Hepatocyte (in vitro differentiated cells): ENCODE measurements around the gene PADI3. TPM values are rescaled to one million over a fixed set of nuclear protein-coding genes. Genes with fewer than 3 reads are reported as not detected.

Source experiments
- DNase-seq: peaks from one replicate; pipeline ENCODE4 v3.0.0-alpha.2; 2016; ENCODE audit warnings: low spot score
- H2AFZ ChIP-seq: fragments of 200-600 bp; sonication (generic); 2 replicates; pipeline ENCODE4 v1.6.0; 2016; ENCODE audit warnings: antibody characterized with exemption, mild to moderate bottlenecking
- H3K27ac ChIP-seq: fragments of 200-600 bp; sonication (generic); 2 replicates; pipeline ENCODE4 v1.5.1; 2016; ENCODE audit warnings: mild to moderate bottlenecking
- H3K27me3 ChIP-seq: fragments of 200-600 bp; sonication (generic); 2 replicates; pipeline ENCODE4 v1.6.1; 2016
- H3K36me3 ChIP-seq: fragments of 200-600 bp; sonication (generic); replicated peaks from 2 replicates; pipeline ENCODE4 v1.5.1; 2016; ENCODE audit warnings: low read depth; ENCODE audit not compliant: insufficient read depth
- H3K4me1 ChIP-seq: fragments of 200-600 bp; sonication (generic); 2 replicates; pipeline ENCODE4 v1.5.1; 2016; ENCODE audit warnings: mild to moderate bottlenecking, moderate library complexity; ENCODE audit not compliant: insufficient read depth
- H3K4me2 ChIP-seq: fragments of 200-600 bp; sonication (generic); 2 replicates; pipeline ENCODE4 v1.6.0; 2016
- H3K4me3 ChIP-seq: fragments of 200-600 bp; sonication (generic); 2 replicates; pipeline ENCODE4 v1.5.1; 2016; ENCODE audit warnings: mild to moderate bottlenecking
- H3K79me2 ChIP-seq: fragments of 200-600 bp; sonication (generic); 2 replicates; pipeline ENCODE4 v1.6.0; 2017; ENCODE audit warnings: mild to moderate bottlenecking
- H3K9me2 ChIP-seq: fragments of 200-600 bp; sonication (generic); replicated peaks from 2 replicates; pipeline ENCODE4 v1.6.0; 2017; ENCODE audit warnings: mild to moderate bottlenecking; ENCODE audit not compliant: insufficient read depth
- H3K9me3 ChIP-seq: fragments of 200-600 bp; sonication (generic); 2 replicates; pipeline ENCODE4 v1.5.1; 2016; ENCODE audit warnings: low read depth, mild to moderate bottlenecking
- H4K20me1 ChIP-seq: fragments of 200-600 bp; sonication (generic); 2 replicates; pipeline ENCODE4 v1.6.0; 2016; ENCODE audit warnings: mild to moderate bottlenecking; ENCODE audit not compliant: insufficient read depth, poor library complexity, severe bottlenecking
- CTCF ChIP-seq: fragments of 200-600 bp; sonication (generic); IDR thresholded peaks from 2 replicates; pipeline ENCODE4 v1.5.1; 2016; ENCODE audit warnings: antibody characterized with exemption, mild to moderate bottlenecking; ENCODE audit not compliant: poor library complexity
- EZH2 ChIP-seq: fragments of 200-600 bp; sonication (generic); IDR thresholded peaks from 2 replicates; pipeline ENCODE4 v1.6.1; 2016; ENCODE audit warnings: antibody characterized with exemption, mild to moderate bottlenecking, borderline replicate concordance
- EZH2phosphoT487 ChIP-seq: fragments of 200-600 bp; sonication (generic); IDR thresholded peaks from one replicate; pipeline ENCODE4 v1.6.1; 2018; ENCODE audit warnings: antibody characterized with exemption, mild to moderate bottlenecking, low read depth, moderate library complexity; ENCODE audit not compliant: unreplicated experiment, severe bottlenecking
- WGBS: methylation state at CpG from one replicate; pipeline ENCODE4 v1.1.6; 2016; ENCODE audit warnings: low lambda C conversion rate; ENCODE audit errors: missing lambda C conversion rate; 5-methylcytosine and 5-hydroxymethylcytosine counted together
- polyA plus RNA-seq: library from polyadenylated mRNA; unstranded; fragments of >200 nt; fragmentation: Nextera tagmentation; extraction: Ambion mirVana; gene quantifications from 2 replicates; pipeline ENCODE4 v1.2.1, GENCODE V29; 2016
- total RNA-seq: library from RNA; depleted of rRNA; stranded (reverse); fragments of >200 nt; gene quantifications from 2 replicates; pipeline ENCODE4 v1.2.3, GENCODE V29; 2014

Gene PADI3
- total and polyA plus RNA-seq, 2 experiments from 2014 or later = not detected

- no peaks in the 10 kb centered on the region for H3K36me3 ChIP-seq
These were observed 28.6 kb upstream of the PADI3 start for GRCh38 chr1:17220287-17220686.

DNA sequence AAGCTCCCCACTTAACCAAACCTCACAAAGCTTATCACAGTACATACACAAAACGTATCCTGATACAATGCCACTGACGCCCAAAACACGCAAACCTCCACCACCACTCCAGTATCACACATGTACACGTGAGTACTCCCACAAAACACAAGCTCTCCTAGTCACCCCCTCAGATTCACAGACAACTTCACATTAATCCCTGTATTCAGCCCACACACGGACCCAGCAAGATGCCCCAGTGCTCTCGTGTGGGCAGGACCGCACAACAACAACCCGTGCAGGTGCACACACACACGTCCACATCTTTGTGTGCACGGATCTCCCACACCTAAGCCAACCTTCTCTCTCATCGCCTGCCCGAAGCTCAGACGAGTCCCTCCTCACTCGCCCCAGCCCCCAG lies 26.3 kb upstream of the PADI3 start:
- no peaks in the 10 kb centered on the region for H3K36me3 ChIP-seq
- H3K9me3 ChIP-seq = no peaks in the 10 kb centered on the region
- H3K79me2 ChIP-seq = no peaks in the 10 kb centered on the region
- no peak overlapping the region for H3K4me3 ChIP-seq
- WGBS = 91% methylated on average over 14 of the region's 14 CpGs
- H3K4me2 ChIP-seq = no peak overlapping the region
- H4K20me1 ChIP-seq = no peaks in the 10 kb centered on the region
- no peaks in the 10 kb centered on the region for H3K4me1 ChIP-seq
- H3K27ac ChIP-seq = no peak overlapping the region
- no peak for DNase-seq
- TF ChIP-seq EZH2 (no peak), CTCF (no peak), EZH2phosphoT487 (no peak)
- no peaks in the 10 kb centered on the region for H3K27me3 ChIP-seq
- no peak overlapping the region for H2AFZ ChIP-seq
- H3K9me2 ChIP-seq = no peaks in the 10 kb centered on the region

More at GRCh38 chr1:17220287-17220686, 28.6 kb upstream of the PADI3 start:
- H3K9me2 ChIP-seq = no peaks in the 10 kb centered on the region
- TF ChIP-seq EZH2phosphoT487 = no peak
- TF ChIP-seq CTCF = no peak
- no peak for TF ChIP-seq EZH2
- no peaks in the 10 kb centered on the region for H3K4me1 ChIP-seq
- 87% methylated on average over 3 of the region's 3 CpGs for WGBS
- H3K9me3 ChIP-seq = no peaks in the 10 kb centered on the region
- no peaks in the 10 kb centered on the region for H3K79me2 ChIP-seq
- no peak overlapping the region for H3K27ac ChIP-seq
- H3K4me3 ChIP-seq = no peak overlapping the region
- H4K20me1 ChIP-seq = no peaks in the 10 kb centered on the region
- H2AFZ ChIP-seq = no peak overlapping the region
- H3K27me3 ChIP-seq = no peaks in the 10 kb centered on the region
- no peak for DNase-seq
- no peak overlapping the region for H3K4me2 ChIP-seq

- DNase-seq = no peak
- Histone ChIP-seq H2AFZ (no peak overlapping the region), H4K20me1 (no peaks in the 10 kb centered on the region), H3K9me3 (no peaks in the 10 kb centered on the region), H3K4me3 (no peak overlapping the region), H3K27me3 (no peaks in the 10 kb centered on the region), H3K9me2 (no peaks in the 10 kb centered on the region), H3K36me3 (no peaks in the 10 kb centered on the region), H3K27ac (no peak overlapping the region), H3K79me2 (no peaks in the 10 kb centered on the region), H3K4me2 (no peak overlapping the region), H3K4me1 (peaks cover 4% of the 10 kb centered on the region)
- WGBS = 99% methylated on average over 4 of the region's 4 CpGs
- no peak for TF ChIP-seq EZH2
- no peak for TF ChIP-seq EZH2phosphoT487
- TF ChIP-seq CTCF = no peak
These were observed 24.5 kb upstream of the PADI3 start for GRCh38 chr1:17224434-17224833.

DNA sequence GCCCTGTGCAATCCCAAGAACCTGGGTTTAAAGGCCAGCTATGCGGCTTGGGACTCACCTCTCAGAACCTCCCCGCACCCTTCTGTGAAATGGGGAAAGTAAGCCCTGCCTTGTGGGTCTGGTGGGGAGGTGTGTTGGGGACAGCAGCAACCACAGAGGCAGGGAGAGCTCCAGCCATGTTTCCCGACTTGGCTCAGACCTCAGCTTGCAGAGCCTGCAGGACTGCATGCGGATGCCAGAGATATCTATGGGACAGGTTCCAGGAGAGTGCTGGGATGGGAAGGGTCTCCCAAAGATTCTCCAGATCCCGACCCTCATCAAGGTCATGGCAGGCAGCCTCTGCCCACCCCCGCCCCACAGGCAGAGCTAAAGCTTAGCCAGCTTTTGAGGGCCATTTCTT lies 23.8 kb upstream of the PADI3 start:
- TF ChIP-seq EZH2 (no peak), CTCF (no peak), EZH2phosphoT487 (no peak)
- no peaks in the 10 kb centered on the region for H3K9me2 ChIP-seq
- H3K4me3 ChIP-seq = no peak overlapping the region
- H3K9me3 ChIP-seq = no peaks in the 10 kb centered on the region
- H3K4me1 ChIP-seq = peaks cover 4% of the 10 kb centered on the region
- no peaks in the 10 kb centered on the region for H3K79me2 ChIP-seq
- no peaks in the 10 kb centered on the region for H3K36me3 ChIP-seq
- no peak for DNase-seq
- no peaks in the 10 kb centered on the region for H4K20me1 ChIP-seq
- no peak overlapping the region for H3K4me2 ChIP-seq
- no peak overlapping the region for H2AFZ ChIP-seq
- no peak overlapping the region for H3K27ac ChIP-seq
- WGBS = 88% methylated on average over 6 of the region's 6 CpGs
- H3K27me3 ChIP-seq = no peaks in the 10 kb centered on the region
